SK-N-SH treated with all-trans-retinoic acid at 6 μM for 48 hours (cell line): ENCODE results near the gene KISS1.

Experiments
- ATAC-seq: fragments of 200-7000 bp; cut with Tn5 transposase; 3 replicates; pipeline ENCODE4 v1.9.1; 2020; ENCODE audit warnings: mild to moderate bottlenecking, moderate library complexity
- ARNTL ChIP-seq: fragments of 450-650 bp; formaldehyde crosslinking; IDR thresholded peaks from 2 replicates; pipeline ENCODE4 v1.5.0; 2020; ENCODE audit warnings: low read depth, mild to moderate bottlenecking, moderate library complexity, borderline replicate concordance
- BACH2 ChIP-seq: fragments of 250-450 bp; sonication (Bioruptor Pico); IDR thresholded peaks from 2 replicates; pipeline ENCODE4 v1.9.0; 2021; ENCODE audit warnings: mild to moderate bottlenecking, borderline replicate concordance
- CSDC2 ChIP-seq: fragments of 250-450 bp; sonication (Bioruptor Pico); IDR thresholded peaks from 2 replicates; pipeline ENCODE4 v1.5.0; 2020; ENCODE audit warnings: mild to moderate bottlenecking, moderate library complexity
- ESRRG ChIP-seq: fragments of 250-450 bp; sonication (Bioruptor Pico); IDR thresholded peaks from 2 replicates; pipeline ENCODE4 v1.6.1; 2021; ENCODE audit warnings: mild to moderate bottlenecking
- GLIS3 ChIP-seq: fragments of 250-450 bp; sonication (Bioruptor Pico); IDR thresholded peaks from 2 replicates; pipeline ENCODE4 v1.5.0; 2020; ENCODE audit warnings: mild to moderate bottlenecking, moderate library complexity
- ISL1 ChIP-seq: fragments of 250-450 bp; sonication (Bioruptor Pico); IDR thresholded peaks from 2 replicates; pipeline ENCODE4 v2.1.2; 2022; ENCODE audit warnings: mild to moderate bottlenecking, moderate library complexity
- POU6F1 ChIP-seq: fragments of 250-450 bp; sonication (Bioruptor Pico); IDR thresholded peaks from 2 replicates; pipeline ENCODE4 v1.8.0; 2021; ENCODE audit warnings: low read depth, mild to moderate bottlenecking, moderate library complexity, borderline replicate concordance
- PPARA ChIP-seq: fragments of 250-450 bp; sonication (Bioruptor Pico); IDR thresholded peaks from 2 replicates; pipeline ENCODE4 v1.5.0; 2020; ENCODE audit warnings: mild to moderate bottlenecking, borderline replicate concordance
- RARB ChIP-seq: fragments of 250-450 bp; sonication (Bioruptor Pico); IDR thresholded peaks from 2 replicates; pipeline ENCODE4 v1.8.0; 2021; ENCODE audit warnings: mild to moderate bottlenecking, moderate library complexity
- SNAI2 ChIP-seq: fragments of 250-450 bp; sonication (Bioruptor Pico); IDR thresholded peaks from 2 replicates; pipeline ENCODE4 v1.5.0; 2020; ENCODE audit warnings: mild to moderate bottlenecking, moderate library complexity
- TCF4 ChIP-seq: fragments of 250-450 bp; sonication (Bioruptor Pico); IDR thresholded peaks from 2 replicates; pipeline ENCODE4 v1.8.0; 2021; ENCODE audit warnings: mild to moderate bottlenecking, moderate library complexity, borderline replicate concordance
- TOX ChIP-seq: fragments of 250-450 bp; sonication (Bioruptor Pico); IDR thresholded peaks from 2 replicates; pipeline ENCODE4 v1.8.0; 2021; ENCODE audit warnings: mild to moderate bottlenecking, moderate library complexity, borderline replicate concordance
- ZC3H10 ChIP-seq: fragments of 250-450 bp; sonication (Bioruptor Pico); IDR thresholded peaks from 2 replicates; pipeline ENCODE4 v1.5.1; 2021; ENCODE audit warnings: mild to moderate bottlenecking, moderate library complexity
- ZFP3 ChIP-seq: fragments of 250-450 bp; sonication (Bioruptor Pico); IDR thresholded peaks from 2 replicates; pipeline ENCODE4 v1.5.0; 2020; ENCODE audit warnings: mild to moderate bottlenecking, moderate library complexity
- ZFP30 ChIP-seq: fragments of 450-650 bp; formaldehyde crosslinking; IDR thresholded peaks from 2 replicates; pipeline ENCODE4 v1.5.0; 2022; ENCODE audit warnings: mild to moderate bottlenecking, moderate library complexity
- ZNF565 ChIP-seq: fragments of 450-650 bp; formaldehyde crosslinking; conservative IDR thresholded peaks from 2 replicates; pipeline ENCODE4 v1.5.0; 2020; ENCODE audit warnings: low read depth, mild to moderate bottlenecking, moderate library complexity
- ZNF70 ChIP-seq: fragments of 450-650 bp; formaldehyde crosslinking; IDR thresholded peaks from 2 replicates; pipeline ENCODE4 v1.5.0; 2020; ENCODE audit warnings: mild to moderate bottlenecking, moderate library complexity
- ZNF8 ChIP-seq: fragments of 450-650 bp; formaldehyde crosslinking; IDR thresholded peaks from 2 replicates; pipeline ENCODE4 v1.5.0; 2020; ENCODE audit warnings: mild to moderate bottlenecking, moderate library complexity
- TF ChIP-seq, protein P1 (sequence below): fragments of 250-450 bp; sonication (Bioruptor Pico); IDR thresholded peaks from 2 replicates; pipeline ENCODE4 v1.5.1; 2021; ENCODE audit warnings: mild to moderate bottlenecking, moderate library complexity
- TF ChIP-seq, protein P2 (sequence below): fragments of 250-450 bp; sonication (Bioruptor Pico); IDR thresholded peaks from 2 replicates; pipeline ENCODE4 v1.5.1; 2020; ENCODE audit warnings: low read depth, mild to moderate bottlenecking, moderate library complexity
- TF ChIP-seq, protein P3 (sequence below): fragments of 250-450 bp; sonication (Bioruptor Pico); IDR thresholded peaks from 2 replicates; pipeline ENCODE4 v1.5.0; 2020; ENCODE audit warnings: mild to moderate bottlenecking, moderate library complexity

Gene KISS1

GRCh38 chr1:204222006-204222763 lies 25.9 kb upstream of the KISS1 start (continued):
- TF ChIP-seq ZC3H10 (CRISPR knock-in tag) (no peak), POU6F1 (CRISPR knock-in tag) (no peak)

- TF ChIP-seq ZFP3: no peak
- no peak for TF ChIP-seq ZFP30 (CRISPR knock-in tag)
- no peak for TF ChIP-seq ISL1 (CRISPR knock-in tag)
- TF ChIP-seq CSDC2: no peak
- TF ChIP-seq, protein P1, sequence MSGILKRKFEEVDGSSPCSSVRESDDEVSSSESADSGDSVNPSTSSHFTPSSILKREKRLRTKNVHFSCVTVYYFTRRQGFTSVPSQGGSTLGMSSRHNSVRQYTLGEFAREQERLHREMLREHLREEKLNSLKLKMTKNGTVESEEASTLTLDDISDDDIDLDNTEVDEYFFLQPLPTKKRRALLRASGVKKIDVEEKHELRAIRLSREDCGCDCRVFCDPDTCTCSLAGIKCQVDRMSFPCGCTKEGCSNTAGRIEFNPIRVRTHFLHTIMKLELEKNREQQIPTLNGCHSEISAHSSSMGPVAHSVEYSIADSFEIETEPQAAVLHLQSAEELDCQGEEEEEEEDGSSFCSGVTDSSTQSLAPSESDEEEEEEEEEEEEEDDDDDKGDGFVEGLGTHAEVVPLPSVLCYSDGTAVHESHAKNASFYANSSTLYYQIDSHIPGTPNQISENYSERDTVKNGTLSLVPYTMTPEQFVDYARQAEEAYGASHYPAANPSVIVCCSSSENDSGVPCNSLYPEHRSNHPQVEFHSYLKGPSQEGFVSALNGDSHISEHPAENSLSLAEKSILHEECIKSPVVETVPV (CRISPR knock-in tag): no peak
- no peak for TF ChIP-seq PPARA (CRISPR knock-in tag)
- TF ChIP-seq SNAI2 (CRISPR knock-in tag): no peak
- no peak for TF ChIP-seq ZNF70 (CRISPR knock-in tag)
- TF ChIP-seq, protein P2, sequence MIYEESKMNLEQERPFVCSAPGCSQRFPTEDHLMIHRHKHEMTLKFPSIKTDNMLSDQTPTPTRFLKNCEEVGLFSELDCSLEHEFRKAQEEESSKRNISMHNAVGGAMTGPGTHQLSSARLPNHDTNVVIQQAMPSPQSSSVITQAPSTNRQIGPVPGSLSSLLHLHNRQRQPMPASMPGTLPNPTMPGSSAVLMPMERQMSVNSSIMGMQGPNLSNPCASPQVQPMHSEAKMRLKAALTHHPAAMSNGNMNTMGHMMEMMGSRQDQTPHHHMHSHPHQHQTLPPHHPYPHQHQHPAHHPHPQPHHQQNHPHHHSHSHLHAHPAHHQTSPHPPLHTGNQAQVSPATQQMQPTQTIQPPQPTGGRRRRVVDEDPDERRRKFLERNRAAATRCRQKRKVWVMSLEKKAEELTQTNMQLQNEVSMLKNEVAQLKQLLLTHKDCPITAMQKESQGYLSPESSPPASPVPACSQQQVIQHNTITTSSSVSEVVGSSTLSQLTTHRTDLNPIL (CRISPR knock-in tag): no peak
- no peak for TF ChIP-seq POU6F1 (CRISPR knock-in tag)
- no peak for TF ChIP-seq ARNTL (CRISPR knock-in tag)
- TF ChIP-seq GLIS3 (CRISPR knock-in tag): no peak
- TF ChIP-seq TCF4 (CRISPR knock-in tag): no peak
- no peak for TF ChIP-seq RARB (CRISPR knock-in tag)
- TF ChIP-seq, protein P3, sequence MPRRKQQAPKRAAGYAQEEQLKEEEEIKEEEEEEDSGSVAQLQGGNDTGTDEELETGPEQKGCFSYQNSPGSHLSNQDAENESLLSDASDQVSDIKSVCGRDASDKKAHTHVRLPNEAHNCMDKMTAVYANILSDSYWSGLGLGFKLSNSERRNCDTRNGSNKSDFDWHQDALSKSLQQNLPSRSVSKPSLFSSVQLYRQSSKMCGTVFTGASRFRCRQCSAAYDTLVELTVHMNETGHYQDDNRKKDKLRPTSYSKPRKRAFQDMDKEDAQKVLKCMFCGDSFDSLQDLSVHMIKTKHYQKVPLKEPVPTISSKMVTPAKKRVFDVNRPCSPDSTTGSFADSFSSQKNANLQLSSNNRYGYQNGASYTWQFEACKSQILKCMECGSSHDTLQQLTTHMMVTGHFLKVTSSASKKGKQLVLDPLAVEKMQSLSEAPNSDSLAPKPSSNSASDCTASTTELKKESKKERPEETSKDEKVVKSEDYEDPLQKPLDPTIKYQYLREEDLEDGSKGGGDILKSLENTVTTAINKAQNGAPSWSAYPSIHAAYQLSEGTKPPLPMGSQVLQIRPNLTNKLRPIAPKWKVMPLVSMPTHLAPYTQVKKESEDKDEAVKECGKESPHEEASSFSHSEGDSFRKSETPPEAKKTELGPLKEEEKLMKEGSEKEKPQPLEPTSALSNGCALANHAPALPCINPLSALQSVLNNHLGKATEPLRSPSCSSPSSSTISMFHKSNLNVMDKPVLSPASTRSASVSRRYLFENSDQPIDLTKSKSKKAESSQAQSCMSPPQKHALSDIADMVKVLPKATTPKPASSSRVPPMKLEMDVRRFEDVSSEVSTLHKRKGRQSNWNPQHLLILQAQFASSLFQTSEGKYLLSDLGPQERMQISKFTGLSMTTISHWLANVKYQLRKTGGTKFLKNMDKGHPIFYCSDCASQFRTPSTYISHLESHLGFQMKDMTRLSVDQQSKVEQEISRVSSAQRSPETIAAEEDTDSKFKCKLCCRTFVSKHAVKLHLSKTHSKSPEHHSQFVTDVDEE (CRISPR knock-in tag): no peak
- no peak for TF ChIP-seq BACH2 (CRISPR knock-in tag)
- no peak for TF ChIP-seq ZNF565 (CRISPR knock-in tag)
- no peak for TF ChIP-seq TOX (CRISPR knock-in tag)
- no peak for TF ChIP-seq ESRRG (CRISPR knock-in tag)
- no peak for ATAC-seq
These were observed 25.0 kb upstream of the KISS1 start for GRCh38 chr1:204221271-204221670.

- TF ChIP-seq ZNF8 (CRISPR knock-in tag): no peak
- TF ChIP-seq, protein P2 (CRISPR knock-in tag): no peak
- TF ChIP-seq GLIS3 (CRISPR knock-in tag): no peak
- no peak for TF ChIP-seq BACH2 (CRISPR knock-in tag)
- no peak for TF ChIP-seq ZFP3
- no peak for TF ChIP-seq ISL1 (CRISPR knock-in tag)
- TF ChIP-seq ZNF565 (CRISPR knock-in tag): no peak
- TF ChIP-seq ZFP30 (CRISPR knock-in tag): no peak
- no peak for TF ChIP-seq TOX (CRISPR knock-in tag)
- no peak for ATAC-seq
These were observed 23.8 kb upstream of the KISS1 start for GRCh38 chr1:204219971-204220616.
